Fibroblast of lung (primary cell): Measurements from ENCODE around the gene SLAMF1. TPM values are rescaled to one million over a fixed set of nuclear protein-coding genes. Genes with fewer than 3 reads are reported as not detected.

Source experiments
- DNase-seq, 2 donors: peaks; one replicate each; pipeline versions ENCODE4 v3.0.0 to v3.0.0-alpha.2; 2010; ENCODE audit warnings: low read depth in 2 of 2
- H2AFZ ChIP-seq: 2 replicates; pipeline ENCODE4 v1.5.1; 2012; ENCODE audit warnings: low read length, control low read depth, inconsistent platforms
- H3K27ac ChIP-seq: 2 replicates; pipeline ENCODE4 v1.5.1; 2011; ENCODE audit warnings: low read length, control low read depth; ENCODE audit not compliant: insufficient read depth
- H3K27me3 ChIP-seq: 2 replicates; pipeline ENCODE4 v1.5.1; 2011; ENCODE audit warnings: mild to moderate bottlenecking, low read length; ENCODE audit not compliant: control insufficient read depth, insufficient read depth
- H3K36me3 ChIP-seq: 2 replicates; pipeline ENCODE4 v1.5.1; 2011; ENCODE audit warnings: low read length; ENCODE audit not compliant: control insufficient read depth, insufficient read depth
- H3K4me1 ChIP-seq: 2 replicates; pipeline ENCODE4 v1.5.1; 2011; ENCODE audit warnings: low read length; ENCODE audit not compliant: control insufficient read depth, insufficient read depth; ENCODE audit errors: extremely low read depth
- H3K4me2 ChIP-seq: 2 replicates; pipeline ENCODE4 v1.5.1; 2011; ENCODE audit warnings: low read length, control low read depth; ENCODE audit not compliant: insufficient read depth; ENCODE audit errors: extremely low read depth
- H3K4me3 ChIP-seq, 4 experiments: fragments of 200-600 bp in 1 of 4; sonication (generic) in 1 of 4; replicated peaks in 1 of 4; 2 replicates each; pipeline ENCODE4 v1.5.1; 2011 to 2016; ENCODE audit warnings: low read length in 4 of 4, low read depth in 3 of 4, mild to moderate bottlenecking in 3 of 4, control low read depth in 2 of 4, inconsistent platforms in 1 of 4, mixed read lengths in 1 of 4; ENCODE audit not compliant: insufficient read depth in 1 of 4; ENCODE audit errors: control extremely low read depth in 1 of 4
- H3K79me2 ChIP-seq: 2 replicates; pipeline ENCODE4 v1.5.1; 2012; ENCODE audit warnings: mild to moderate bottlenecking, low read length, inconsistent platforms; ENCODE audit not compliant: control insufficient read depth, insufficient read depth
- H3K9ac ChIP-seq: 2 replicates; pipeline ENCODE4 v1.5.1; 2011; ENCODE audit warnings: mild to moderate bottlenecking, low read length, control low read depth; ENCODE audit not compliant: insufficient read depth
- H3K9me3 ChIP-seq: 2 replicates; pipeline ENCODE4 v1.5.1; 2012; ENCODE audit warnings: low read depth, low read length; ENCODE audit not compliant: control insufficient read depth, insufficient read depth
- H4K20me1 ChIP-seq: 2 replicates; pipeline ENCODE4 v1.5.1; 2011; ENCODE audit warnings: low read length; ENCODE audit not compliant: control insufficient read depth, insufficient read depth; ENCODE audit errors: extremely low read depth
- EZH2 ChIP-seq: IDR thresholded peaks from 2 replicates; pipeline ENCODE4 v1.5.1; 2012; ENCODE audit warnings: low read length, control low read depth, mild to moderate bottlenecking; ENCODE audit errors: missing control alignments
- polyA plus RNA-seq, 2 donors: library from polyadenylated mRNA; depleted of rRNA in 1 of 2; stranded (reverse) in 1 of 2; unstranded in 1 of 2; fragments of >200 nt; gene quantifications; 2 replicates each; pipeline ENCODE4 v1.2.1, GENCODE V29; 2011 to 2012; ENCODE audit warnings: missing spikeins in 1 of 2
- total RNA-seq: library from RNA; depleted of rRNA; stranded (reverse); fragments of >200 nt; gene quantifications from 2 replicates; pipeline ENCODE4 v1.2.1, GENCODE V29; 2014
- TF ChIP-seq, protein P1 (sequence below), 2 donors: IDR thresholded peaks in 1 of 2; conservative IDR thresholded peaks in 1 of 2; 1 replicate in 1 of 2; 2 replicates in 1 of 2; pipeline ENCODE4 v1.5.1; 2011 to 2012; ENCODE audit warnings: low read length in 2 of 2, control low read depth in 1 of 2, inconsistent platforms in 1 of 2, low read depth in 1 of 2, mild to moderate bottlenecking in 1 of 2

Gene SLAMF1
- total and polyA plus RNA-seq, 2 donors (not counting 1 experiment from before 2014, with no cell fraction given): not detected

DNA sequence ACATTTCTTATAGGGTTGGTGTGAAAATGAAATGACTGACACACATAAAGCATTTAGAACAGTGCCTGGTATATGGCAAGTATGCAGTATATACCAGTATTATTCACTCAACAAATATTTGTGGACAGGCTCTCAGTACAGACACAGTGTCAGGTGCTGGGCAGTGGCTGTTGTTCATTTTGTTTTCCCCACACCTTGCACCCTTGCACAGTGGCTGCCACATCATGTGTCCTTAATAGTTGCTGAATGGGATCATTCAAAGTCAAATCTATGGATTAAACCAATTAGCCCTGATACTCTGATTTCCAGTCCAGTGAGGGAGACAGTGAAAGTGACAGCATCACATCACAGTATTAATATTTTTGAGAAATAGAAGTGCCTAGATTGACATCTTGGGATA, 2.4 kb downstream of the SLAMF1 start:
- Histone ChIP-seq H4K20me1 (no peaks in the 10 kb centered on the region), H3K4me3 (no peak overlapping the region), H3K79me2 (no peaks in the 10 kb centered on the region), H3K36me3 (no peaks in the 10 kb centered on the region), H2AFZ (no peak overlapping the region), H3K27ac (no peak overlapping the region), H3K9ac (no peak overlapping the region), H3K4me1 (no peaks in the 10 kb centered on the region), H3K9me3 (no peaks in the 10 kb centered on the region), H3K4me2 (no peak overlapping the region), H3K27me3 (no peaks in the 10 kb centered on the region)
- no peak for DNase-seq
- no peak for TF ChIP-seq EZH2
- TF ChIP-seq, protein P1, sequence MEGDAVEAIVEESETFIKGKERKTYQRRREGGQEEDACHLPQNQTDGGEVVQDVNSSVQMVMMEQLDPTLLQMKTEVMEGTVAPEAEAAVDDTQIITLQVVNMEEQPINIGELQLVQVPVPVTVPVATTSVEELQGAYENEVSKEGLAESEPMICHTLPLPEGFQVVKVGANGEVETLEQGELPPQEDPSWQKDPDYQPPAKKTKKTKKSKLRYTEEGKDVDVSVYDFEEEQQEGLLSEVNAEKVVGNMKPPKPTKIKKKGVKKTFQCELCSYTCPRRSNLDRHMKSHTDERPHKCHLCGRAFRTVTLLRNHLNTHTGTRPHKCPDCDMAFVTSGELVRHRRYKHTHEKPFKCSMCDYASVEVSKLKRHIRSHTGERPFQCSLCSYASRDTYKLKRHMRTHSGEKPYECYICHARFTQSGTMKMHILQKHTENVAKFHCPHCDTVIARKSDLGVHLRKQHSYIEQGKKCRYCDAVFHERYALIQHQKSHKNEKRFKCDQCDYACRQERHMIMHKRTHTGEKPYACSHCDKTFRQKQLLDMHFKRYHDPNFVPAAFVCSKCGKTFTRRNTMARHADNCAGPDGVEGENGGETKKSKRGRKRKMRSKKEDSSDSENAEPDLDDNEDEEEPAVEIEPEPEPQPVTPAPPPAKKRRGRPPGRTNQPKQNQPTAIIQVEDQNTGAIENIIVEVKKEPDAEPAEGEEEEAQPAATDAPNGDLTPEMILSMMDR (conservative IDR thresholded peaks at IDR 0.05 in 1 of 2, IDR thresholded peaks at IDR 0.05 in 1 of 2; ENCODE audit: low read depth in 1 of 2, low read length in 2 of 2): no peak

DNA sequence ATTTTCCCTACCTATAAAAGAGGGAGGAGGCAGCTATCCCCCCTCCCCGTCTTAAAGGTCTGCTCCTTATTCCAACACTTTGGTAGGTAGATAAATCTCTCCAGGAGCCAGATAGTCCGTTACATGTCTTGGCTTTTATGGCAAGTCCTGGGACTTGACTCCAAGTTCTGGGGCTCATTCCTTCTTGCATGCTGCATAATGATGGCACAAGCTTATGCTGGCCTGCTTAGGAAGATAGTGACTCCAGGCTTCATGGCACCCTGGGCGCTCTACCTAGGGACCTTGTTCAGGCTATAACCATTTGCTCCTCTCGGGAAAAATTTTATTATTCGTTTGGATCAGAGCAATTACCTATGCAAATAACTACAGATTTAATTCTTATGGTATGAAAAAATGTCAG, 3.7 kb downstream of the SLAMF1 start:
- Histone ChIP-seq H3K9me3 (no peaks in the 10 kb centered on the region), H3K4me1 (no peaks in the 10 kb centered on the region), H2AFZ (no peak overlapping the region), H3K27ac (no peak overlapping the region), H3K4me2 (no peak overlapping the region), H3K9ac (no peak overlapping the region), H3K27me3 (no peaks in the 10 kb centered on the region), H3K36me3 (no peaks in the 10 kb centered on the region), H3K79me2 (no peaks in the 10 kb centered on the region), H3K4me3 (no peak overlapping the region), H4K20me1 (no peaks in the 10 kb centered on the region)
- no peak for TF ChIP-seq EZH2
- TF ChIP-seq, protein P1 (conservative IDR thresholded peaks at IDR 0.05 in 1 of 2, IDR thresholded peaks at IDR 0.05 in 1 of 2; ENCODE audit: low read depth in 1 of 2, low read length in 2 of 2): no peak
- DNase-seq: no peak

DNA sequence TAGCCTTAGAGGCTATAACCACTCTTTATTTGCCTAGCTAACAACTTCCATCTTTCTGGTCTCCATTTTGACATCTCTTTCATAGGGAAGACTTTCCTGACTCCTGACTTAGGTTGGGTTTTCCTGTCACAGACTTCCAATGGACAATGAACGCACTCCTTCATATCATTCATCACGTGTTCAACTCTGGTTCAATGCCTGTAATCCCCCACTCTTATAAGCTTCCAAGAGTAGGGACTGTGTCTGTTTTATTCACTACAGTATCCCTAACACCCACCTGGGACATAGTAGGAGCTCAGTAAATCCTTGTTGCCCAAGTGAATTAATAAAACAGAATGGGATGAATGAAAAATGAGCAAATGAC, 4.6 kb downstream of the SLAMF1 start:
- no peak for TF ChIP-seq EZH2
- TF ChIP-seq, protein P1 (conservative IDR thresholded peaks at IDR 0.05 in 1 of 2, IDR thresholded peaks at IDR 0.05 in 1 of 2; ENCODE audit: low read depth in 1 of 2, low read length in 2 of 2): no peak
- Histone ChIP-seq H3K4me1 (no peaks in the 10 kb centered on the region), H3K79me2 (no peaks in the 10 kb centered on the region), H4K20me1 (no peaks in the 10 kb centered on the region), H3K4me3 (no peak overlapping the region), H3K36me3 (no peaks in the 10 kb centered on the region), H3K4me2 (no peak overlapping the region), H3K27me3 (no peaks in the 10 kb centered on the region), H2AFZ (no peak overlapping the region), H3K9me3 (no peaks in the 10 kb centered on the region), H3K27ac (no peak overlapping the region), H3K9ac (no peak overlapping the region)
- DNase-seq: no peak
